HepG2 (cell line): ENCODE measurements around the gene F7. TPM values are rescaled to one million over a fixed set of nuclear protein-coding genes. Genes with fewer than 3 reads are reported as not detected.
A peak's percentile ranks its signal among the peaks of the same experiment; 100 is the strongest.

Experiments
- ATAC-seq: fragments of 200-7000 bp; cut with Tn5 transposase; 3 replicates; pipeline ENCODE4 v1.9.1; 2020; ENCODE audit warnings: mild to moderate bottlenecking, moderate library complexity
- BruUV-seq: library from RNA; stranded (reverse); fragments of 400-500 nt; replicated peaks from 2 replicates; lab custom pipeline; 2021; lab: Mats Ljungman, UMichigan
- CTCF ChIA-PET: fragments of 300-600 bp; formaldehyde crosslinking; extraction: SDS; loops from one replicate; lab custom pipeline; 2021; ENCODE audit warnings: low total read pairs, inconsistent platforms, low intra/inter-chr PET ratio; lab: Yijun Ruan, JAX
- POLR2A ChIA-PET: fragments of 350-600 bp; sonication (Branson Sonifier 250); formaldehyde crosslinking; loops from one replicate; lab custom pipeline; 2020; ENCODE audit warnings: antibody characterized with exemption, inconsistent platforms; lab: Yijun Ruan, JAX
- DNase-seq: peaks from one replicate; pipeline ENCODE4 v3.0.0-alpha.2; 2015; ENCODE audit warnings: low spot score
- FAIRE-seq: peaks from 3 replicates; lab custom pipeline; 2011; peaks lifted over from hg19 to GRCh38; lab: Jason Lieb, UNC
- H2AFZ ChIP-seq: one replicate; pipeline ENCODE4 v1.6.1; 2011; ENCODE audit warnings: low read length, inconsistent platforms
- H3K27ac ChIP-seq: fragments of 300-600 bp; 3 replicates; pipeline ENCODE4 v1.8.0; 2011; ENCODE audit warnings: mixed run types, mild to moderate bottlenecking, mixed read lengths, low read length, inconsistent platforms; ENCODE audit not compliant: insufficient read depth; ENCODE audit errors: extremely low read length
- H3K27me3 ChIP-seq, 2 experiments: fragments of 200-600 bp in 1 of 2; 2 replicates in 1 of 2; 3 replicates in 1 of 2; pipeline versions ENCODE4 v1.6.0 to v1.8.0; 2011; ENCODE audit warnings: low read length in 2 of 2, mild to moderate bottlenecking in 2 of 2, moderate library complexity in 2 of 2, inconsistent platforms in 1 of 2; ENCODE audit not compliant: insufficient read depth in 2 of 2, control insufficient read depth in 1 of 2
- H3K36me3 ChIP-seq, 2 experiments: fragments of 200-600 bp in 1 of 2; replicated peaks in 1 of 2; 2 replicates in 1 of 2; 3 replicates in 1 of 2; pipeline versions ENCODE4 v1.5.1 to v1.8.0; 2011; ENCODE audit warnings: low read length in 2 of 2, inconsistent platforms in 1 of 2; ENCODE audit not compliant: insufficient read depth in 2 of 2, control insufficient read depth in 1 of 2
- H3K4me1 ChIP-seq: 2 replicates; pipeline ENCODE4 v1.5.1; 2012; ENCODE audit warnings: low read length, inconsistent platforms; ENCODE audit not compliant: insufficient read depth
- H3K4me2 ChIP-seq: 2 replicates; pipeline ENCODE4 v1.6.0; 2011; ENCODE audit warnings: low read depth, low read length, inconsistent platforms
- H3K4me3 ChIP-seq, 3 experiments: fragments of 200-600 bp in 1 of 3; sonication (generic), shearing (Covaris generic) in 1 of 3; replicated peaks in 1 of 3; 2 replicates each; pipeline ENCODE4 v1.5.1; 2011 to 2016; ENCODE audit warnings: low read length in 3 of 3, inconsistent platforms in 2 of 3, low read depth in 2 of 3, mild to moderate bottlenecking in 2 of 3, control low read depth in 1 of 3, mixed read lengths in 1 of 3; ENCODE audit not compliant: insufficient read depth in 1 of 3
- H3K79me2 ChIP-seq: one replicate; pipeline ENCODE4 v1.6.1; 2011; ENCODE audit warnings: low read length, inconsistent platforms; ENCODE audit not compliant: insufficient read depth
- H3K9ac ChIP-seq: 2 replicates; pipeline ENCODE4 v1.6.0; 2011; ENCODE audit warnings: mild to moderate bottlenecking, low read depth, low read length, inconsistent platforms; ENCODE audit not compliant: insufficient read depth
- H3K9me3 ChIP-seq: 2 replicates; pipeline ENCODE4 v1.5.1; 2012; ENCODE audit warnings: mild to moderate bottlenecking, low read length
- H4K20me1 ChIP-seq: 2 replicates; pipeline ENCODE4 v1.6.0; 2011; ENCODE audit warnings: inconsistent platforms, mild to moderate bottlenecking, low read length, moderate library complexity; ENCODE audit not compliant: insufficient read depth
- AGO2 ChIP-seq: fragments of 200-400 bp; formaldehyde crosslinking; optimal IDR thresholded peaks from 2 replicates; pipeline ENCODE3; 2017; ENCODE audit warnings: mild to moderate bottlenecking, low read depth, low read length, moderate library complexity
- BCLAF1 ChIP-seq: fragments of 450-650 bp; IDR thresholded peaks from 2 replicates; pipeline ENCODE4 v1.6.1; 2017; ENCODE audit warnings: mild to moderate bottlenecking
- E2F1 ChIP-seq: sonication (generic); formaldehyde crosslinking; IDR thresholded peaks from 2 replicates; pipeline ENCODE4 v1.5.0; 2020; ENCODE audit warnings: missing genetic modification reagents
- GATAD1 ChIP-seq: IDR thresholded peaks from 2 replicates; pipeline ENCODE4 v1.6.1; 2016; ENCODE audit warnings: missing genetic modification reagents, missing compliant biosample characterization
- JDP2 ChIP-seq: sonication (generic); formaldehyde crosslinking; IDR thresholded peaks from 2 replicates; pipeline ENCODE4 v1.8.1; 2022; ENCODE audit warnings: missing genetic modification reagents, borderline replicate concordance
- MAFK ChIP-seq, 2 experiments: IDR thresholded peaks in 1 of 2; conservative IDR thresholded peaks in 1 of 2; 2 replicates each; pipeline ENCODE4 v1.6.1; 2011; ENCODE audit warnings: improper control_type of control experiment in 2 of 2, low read length in 2 of 2
- TOE1 ChIP-seq: sonication (generic); formaldehyde crosslinking; IDR thresholded peaks from 2 replicates; pipeline ENCODE4 v1.4.0; 2020; ENCODE audit warnings: mild to moderate bottlenecking, missing genetic modification reagents
- ZBTB49 ChIP-seq: sonication (generic); formaldehyde crosslinking; IDR thresholded peaks from 2 replicates; pipeline ENCODE4 v1.4.0; 2020; ENCODE audit warnings: missing genetic modification reagents, borderline replicate concordance
- ZFY ChIP-seq: sonication (generic); formaldehyde crosslinking; IDR thresholded peaks from 2 replicates; pipeline ENCODE4 v1.4.0; 2020; ENCODE audit warnings: missing genetic modification reagents
- ZNF337 ChIP-seq: sonication (generic); formaldehyde crosslinking; IDR thresholded peaks from 2 replicates; pipeline ENCODE4 v1.5.1; 2020; ENCODE audit warnings: missing genetic modification reagents, low read depth, mild to moderate bottlenecking, borderline replicate concordance
- ZNF773 ChIP-seq: sonication (generic); formaldehyde crosslinking; IDR thresholded peaks from 2 replicates; pipeline ENCODE4 v1.4.0; 2020; ENCODE audit warnings: missing genetic modification reagents, borderline replicate concordance
- whole genome bisulfite sequencing: methylation state at CpG from one replicate; pipeline ENCODE4 v1.1.6; 2017; ENCODE audit warnings: low lambda C conversion rate; 5-methylcytosine and 5-hydroxymethylcytosine counted together
- in situ Hi-C: cut with HindIII; loops from 2 replicates; pipeline ENCODE4 v1.10.0; 2017; ENCODE audit warnings: low pct_unique_long_range_greater_than_20kb; ENCODE audit not compliant: extremely low pct_ligation_motif_present
- intact Hi-C: fragments of 100-400 bp; cut with micrococcal nuclease; formaldehyde crosslinking; loops from one replicate; pipeline ENCODE4 v1.10.0; 2022; ENCODE audit not compliant: unreplicated experiment
- polyA plus RNA-seq, 8 experiments: library from polyadenylated mRNA; depleted of rRNA in 3 of 8; stranded (reverse) in 7 of 8; unstranded in 1 of 8; fragments of >200 nt; fragmentation: Illumina TruSeq in 4 of 8; extraction: Trizol in 4 of 8; gene quantifications; 2 replicates each; pipeline versions ENCODE4 v1.2.1 to v1.2.3, GENCODE V29; 2011 to 2016; ENCODE audit warnings: low read depth in 4 of 8, missing spikeins in 1 of 8, mixed read lengths in 1 of 8; ENCODE audit not compliant: insufficient read depth in 1 of 8
- total RNA-seq, 5 experiments: library from RNA; depleted of rRNA; stranded (reverse); fragments of >200 nt; fragmentation: Illumina TruSeq; extraction: Trizol; gene quantifications; 2 replicates each; pipeline ENCODE4 v1.2.3, GENCODE V29; 2016; ENCODE audit warnings: low read depth in 1 of 5

Gene F7
- total and polyA plus RNA-seq, 2 of the 13 experiments (the other 11 are each of a cell fraction or from before 2014, with no cell fraction given), result 12.6 to 26.5 TPM

- TF ChIP-seq BCLAF1, result no peak
- peak; percentile 78 for TF ChIP-seq ZFY
- TF ChIP-seq E2F1, result 0 out of 2 replicates have a peak, but pooled peaks have one; percentile 1
Observed at GRCh38 chr13:113150550-113151365, 45.2 kb downstream of the F7 start (continued).

GRCh38 chr13:113151745-113152690 is 46.4 kb downstream of the F7 start:
- Histone ChIP-seq H3K9me3 (0 out of 2 replicates have a peak, but pooled peaks cover 5% of the 10 kb centered on the region), H2AFZ (no peak overlapping the region), H3K27me3 (no peaks in the 10 kb centered on the region), H3K4me2 (peak overlapping the region; percentile 88), H3K36me3 (peaks cover 2 to 4% of the 10 kb centered on the region in 2 experiments; a peak in 3 of 5 replicates), H3K4me1 (peaks cover 75% of the 10 kb centered on the region), H3K9ac (peak overlapping the region; percentile 93), H3K4me3 (peak overlapping the region; percentile 49 to 81 (median 76)), H4K20me1 (no peaks in the 10 kb centered on the region), H3K27ac (peak overlapping the region; percentile 92), H3K79me2 (peaks cover 32% of the 10 kb centered on the region)
- ChIA-PET CTCF (no interaction called here), POLR2A (interaction anchor here (1.2 to 3.7 kb wide), 3 partner anchors 29 to 57 kb away, joined by 5 to 33 read pairs (median 21); partner anchors contain the start of genes CUL4A, F10 and PCID2)
- intact Hi-C loops (no loop called here), in situ Hi-C loops (no loop called here)
- DNase-seq (no peak), ATAC-seq (peak; percentile 22), FAIRE-seq (no peak)
- BruUV-seq, result no TSS peak
- 51% methylated on average over 21 of the region's 28 CpGs for WGBS
- TF ChIP-seq MAFK (conservative IDR thresholded peaks at IDR 0.05 in 1 of 2, IDR thresholded peaks at IDR 0.05 in 1 of 2; ENCODE audit: low read length in 2 of 2), result peak; percentile 62 to 73; a peak in 3 of 4 replicates
- TF ChIP-seq JDP2 (CRISPR knock-in tag), result no peak
- no peak for TF ChIP-seq TOE1 (CRISPR knock-in tag)
- TF ChIP-seq ZBTB49 (CRISPR knock-in tag), result no peak
- 0 out of 2 replicates have a peak, but pooled peaks have one; percentile 13 for TF ChIP-seq ZNF337 (CRISPR knock-in tag)
- 0 out of 2 replicates have a peak, but pooled peaks have one; percentile 24 for TF ChIP-seq ZNF773 (CRISPR knock-in tag)
- no peak for TF ChIP-seq GATAD1 (CRISPR knock-in tag)
- TF ChIP-seq AGO2, result peak; percentile 51
